Heart right ventricle (tissue), 16 donors: ENCODE data around the gene ATP2A3. TPM values are rescaled to one million over a fixed set of nuclear protein-coding genes. Genes with fewer than 3 reads are reported as not detected.
A peak's percentile ranks its signal among the peaks of the same experiment; 100 is the strongest.

Experiments used
- ATAC-seq, 8 donors: fragments of 200-7000 bp; cut with Tn5 transposase; one replicate each; pipeline ENCODE4 v1.9.1; 2020; ENCODE audit warnings: mild to moderate bottlenecking in 8 of 8, moderate library complexity in 8 of 8, moderate number of reproducible peaks in 1 of 8
- DNase-seq, 2 donors: peaks; one replicate each; pipeline ENCODE4 v3.0.0-alpha.2; 2020
- H3K27ac ChIP-seq, 10 donors: fragments of 200-600 bp; sonication (generic) in 2 of 10; one replicate each; pipeline versions ENCODE4 v1.5.0 to v1.8.0; 2020 to 2022; ENCODE audit warnings: mild to moderate bottlenecking in 3 of 10
- H3K27me3 ChIP-seq, 7 donors: fragments of 200-600 bp; one replicate each; pipeline ENCODE4 v1.8.0; 2021 to 2022; ENCODE audit warnings: mild to moderate bottlenecking in 2 of 7
- H3K36me3 ChIP-seq, 9 donors: fragments of 200-600 bp; sonication (generic) in 1 of 9; one replicate each; pipeline versions ENCODE4 v1.5.0 to v1.8.0; 2020 to 2022; ENCODE audit warnings: mild to moderate bottlenecking in 2 of 9
- H3K4me1 ChIP-seq, 9 donors: fragments of 200-600 bp; sonication (generic) in 1 of 9; one replicate each; pipeline versions ENCODE4 v1.5.0 to v1.8.0; 2020 to 2022; ENCODE audit warnings: mild to moderate bottlenecking in 4 of 9
- H3K4me3 ChIP-seq, 10 donors: fragments of 200-600 bp; sonication (generic) in 2 of 10; one replicate each; pipeline versions ENCODE4 v1.5.0 to v1.8.0; 2020 to 2022; ENCODE audit warnings: mild to moderate bottlenecking in 7 of 10, moderate library complexity in 2 of 10
- H3K9me3 ChIP-seq, 11 donors: fragments of 200-600 bp in 10 of 11; sonication (generic) in 2 of 11; one replicate each; pipeline versions ENCODE4 v1.5.0 to v1.8.0; 2013 to 2022; ENCODE audit warnings: mild to moderate bottlenecking in 2 of 11, control low read depth in 1 of 11, moderate library complexity in 1 of 11
- WGBS, 2 donors: extraction: QIAGEN DNeasy Blood & Tissue Kit; methylation state at CpG; one replicate each; pipeline ENCODE4 v1.1.7; 2013; ENCODE audit warnings: inconsistent platforms in 1 of 2; 5-methylcytosine and 5-hydroxymethylcytosine counted together
- intact Hi-C, 10 donors: fragments of 100-400 bp; cut with DNase I; formaldehyde crosslinking; loops; one replicate each; pipeline versions ENCODE4 v1.11.1 to v1.14.2; 2022
- polyA plus RNA-seq, 2 donors: library from polyadenylated mRNA; stranded (reverse); fragments of 200-250 nt; gene quantifications; one replicate each; pipeline ENCODE4 v1.2.3, GENCODE V29; 2013
- total RNA-seq, 10 donors: library from RNA; stranded (reverse); fragmentation: NEBNext Ultra II Directional in 3 of 10; extraction: Animal tissue kit (Norgen Biotek cat#: 25700) in 3 of 10; gene quantifications; one replicate each; pipeline versions ENCODE4 v1.2.1 to v1.2.4, GENCODE V29; 2021 to 2023
- TF ChIP-seq, protein P1 (sequence below), 9 donors: fragments of 200-600 bp; sonication (generic) in 2 of 9; IDR thresholded peaks; one replicate each; pipeline versions ENCODE4 v1.5.0 to v1.8.0; 2021 to 2022; ENCODE audit warnings: antibody characterized with exemption in 9 of 9, mild to moderate bottlenecking in 5 of 9, moderate library complexity in 1 of 9
- donor health status: Arrhythmogenic right ventricular cardiomyopathy.
- donor health status: ischemic (EF 13 %, LVEDD 7.1; RV severe dilation, severe dysfunction).
- donor health status: healthy with polysubstance abuse.
- donor health status: DM: no; HTN: yes; CAD: no.
- donor health status: DM: no; HTN: no; CAD: no.
- donor health status: ischemic (EF 25% LVEDD 6.9; RV normal size, moderate dysfunction).
- donor health status: ischemic (EF 25% LVEDD 5.7; RV mildly dilated, moderate dysfunction).
- donor health status: healthy.
- donor health status: DM: yes; HTN: yes; CAD: no.
- donor health status: Ischemic cardiomyopathy.
- donor health status: ischemic (EF 35%, LVEDD 5.7; RV mildly dilated, moderate dysfunction).
- donor health status: nonischemic (EF 11% LVEDD 7.7; RV severe dilation, severe dysfunction).
- donor health status: DM: yes; HTN: yes; CAD: no.
- donor health status: PGD.
- donor health status: ischemic (EF 29% LVEDD 5.4; RV normal size, mild dysfunction).
- donor health status: nonischemic (EF 23%, LVEDD 6.1; RV moderate dilation, normal function).

ATP2A3 gene
- total and polyA plus RNA-seq, 12 donors, result 4.3 to 11.0 (median 7.3) TPM

DNA sequence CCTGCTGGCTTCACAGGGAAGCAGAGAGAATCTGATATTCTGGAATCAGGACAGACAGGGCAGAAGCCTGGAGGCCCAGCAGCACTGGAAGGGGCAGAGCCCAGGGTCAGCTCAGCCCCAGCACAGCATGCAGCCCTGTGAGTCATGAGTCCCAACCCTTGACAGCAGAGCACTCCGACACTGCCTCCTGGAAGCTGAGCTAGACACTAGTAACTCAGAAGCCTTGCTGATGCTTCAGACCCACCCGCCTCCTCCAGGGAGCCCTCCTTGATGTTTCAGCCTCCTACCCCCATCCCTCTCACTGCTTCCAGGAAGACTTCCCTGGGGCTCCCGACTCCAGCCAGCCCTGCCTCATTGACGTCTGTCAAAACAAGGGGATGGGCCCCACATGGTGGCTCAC is 78.3 kb downstream of the ATP2A3 start:
- DNase-seq (no peak), ATAC-seq (no peak)
- 86 to 88% methylated on average over 4 of the region's 4 CpGs for WGBS, 2 donors
- H3K9me3 ChIP-seq, result no peaks in the 10 kb centered on the region
- no peak overlapping the region for H3K4me3 ChIP-seq
- no peaks in the 10 kb centered on the region for H3K27me3 ChIP-seq
- TF ChIP-seq, protein P1, sequence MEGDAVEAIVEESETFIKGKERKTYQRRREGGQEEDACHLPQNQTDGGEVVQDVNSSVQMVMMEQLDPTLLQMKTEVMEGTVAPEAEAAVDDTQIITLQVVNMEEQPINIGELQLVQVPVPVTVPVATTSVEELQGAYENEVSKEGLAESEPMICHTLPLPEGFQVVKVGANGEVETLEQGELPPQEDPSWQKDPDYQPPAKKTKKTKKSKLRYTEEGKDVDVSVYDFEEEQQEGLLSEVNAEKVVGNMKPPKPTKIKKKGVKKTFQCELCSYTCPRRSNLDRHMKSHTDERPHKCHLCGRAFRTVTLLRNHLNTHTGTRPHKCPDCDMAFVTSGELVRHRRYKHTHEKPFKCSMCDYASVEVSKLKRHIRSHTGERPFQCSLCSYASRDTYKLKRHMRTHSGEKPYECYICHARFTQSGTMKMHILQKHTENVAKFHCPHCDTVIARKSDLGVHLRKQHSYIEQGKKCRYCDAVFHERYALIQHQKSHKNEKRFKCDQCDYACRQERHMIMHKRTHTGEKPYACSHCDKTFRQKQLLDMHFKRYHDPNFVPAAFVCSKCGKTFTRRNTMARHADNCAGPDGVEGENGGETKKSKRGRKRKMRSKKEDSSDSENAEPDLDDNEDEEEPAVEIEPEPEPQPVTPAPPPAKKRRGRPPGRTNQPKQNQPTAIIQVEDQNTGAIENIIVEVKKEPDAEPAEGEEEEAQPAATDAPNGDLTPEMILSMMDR (IDR thresholded peaks at IDR 0.05), result no peak
- peak overlapping the region in 1 of 10 donors; percentile 93 for H3K27ac ChIP-seq
- peaks cover 10 to 60% (median 45%) of the 10 kb centered on the region in 9 donors for H3K4me1 ChIP-seq
- peaks cover 0 to 41% (median 6%) of the 10 kb centered on the region in 9 donors for H3K36me3 ChIP-seq
- intact Hi-C loops, result no loop called here

DNA sequence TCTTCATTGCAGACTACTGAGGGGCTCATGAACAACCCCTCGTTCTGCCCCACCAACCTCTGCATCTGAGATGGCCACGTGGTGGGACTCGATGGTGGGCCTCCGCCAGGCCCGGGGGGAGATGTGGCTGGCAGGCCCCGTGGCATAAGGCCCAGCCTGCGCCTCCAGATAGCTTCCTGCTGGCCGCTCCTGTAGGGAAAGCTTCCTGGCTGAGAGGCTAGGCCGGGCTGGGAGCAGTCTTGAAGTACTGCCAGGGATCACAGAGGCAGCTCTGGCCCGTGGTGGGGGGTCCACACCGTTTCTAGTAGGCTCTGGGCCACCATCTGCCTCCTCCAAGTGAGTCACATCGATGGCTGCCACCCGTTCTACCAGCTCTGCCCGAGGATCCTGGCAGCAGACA is 79.0 kb downstream of the ATP2A3 start:
- Histone ChIP-seq H3K27ac (no peak overlapping the region), H3K9me3 (no peaks in the 10 kb centered on the region), H3K4me3 (no peak overlapping the region), H3K36me3 (peaks cover 0 to 45% (median 6%) of the 10 kb centered on the region in 9 donors), H3K4me1 (peaks cover 9 to 53% (median 43%) of the 10 kb centered on the region in 9 donors), H3K27me3 (no peaks in the 10 kb centered on the region)
- DNase-seq (no peak), ATAC-seq (no peak)
- TF ChIP-seq, protein P1 (IDR thresholded peaks at IDR 0.05), result no peak
- WGBS, 2 donors, result 75% methylated on average over 14 of the region's 14 CpGs
- intact Hi-C loops, result no loop called here

DNA sequence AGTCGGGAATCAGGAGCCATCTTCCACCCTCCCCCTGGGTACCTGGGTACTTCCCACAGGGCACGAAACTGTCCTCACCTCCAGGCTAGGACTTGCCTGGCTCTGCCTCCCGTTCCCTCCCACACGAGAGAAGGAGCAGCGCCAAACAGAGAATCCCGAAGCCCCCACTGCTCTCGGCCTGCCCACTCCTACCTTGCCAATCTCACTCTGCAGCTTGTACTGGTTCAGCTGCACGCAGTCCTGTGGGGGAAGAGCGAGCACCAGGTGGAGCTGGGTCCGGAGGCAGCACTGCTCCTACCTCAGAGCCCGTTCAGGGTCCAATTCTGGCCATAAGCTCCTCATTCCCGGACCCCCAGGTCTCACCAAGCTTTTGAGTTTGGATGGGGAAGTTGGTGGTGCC is 80.0 kb downstream of the ATP2A3 start:
- DNase-seq (no peak), ATAC-seq (no peak)
- WGBS, 2 donors, result 93 to 96% methylated on average over 12 of the region's 12 CpGs
- H3K9me3 ChIP-seq, result no peaks in the 10 kb centered on the region
- no peak overlapping the region for H3K4me3 ChIP-seq
- intact Hi-C loops, result no loop called here
- peaks cover 0 to 49% (median 6%) of the 10 kb centered on the region in 9 donors for H3K36me3 ChIP-seq
- TF ChIP-seq, protein P1 (IDR thresholded peaks at IDR 0.05), result no peak
- no peak overlapping the region for H3K27ac ChIP-seq
- H3K4me1 ChIP-seq, result peaks cover 7 to 53% (median 42%) of the 10 kb centered on the region in 9 donors
- H3K27me3 ChIP-seq, result no peaks in the 10 kb centered on the region

- DNase-seq (no peak), ATAC-seq (no peak)
- H3K27me3 ChIP-seq, result no peaks in the 10 kb centered on the region
- intact Hi-C loops, result no loop called here
- H3K4me3 ChIP-seq, result no peak overlapping the region
- peaks cover 3 to 41% (median 25%) of the 10 kb centered on the region in 9 donors for H3K4me1 ChIP-seq
- no peaks in the 10 kb centered on the region for H3K9me3 ChIP-seq
- 86 to 89% methylated on average over 4 of the region's 4 CpGs for WGBS, 2 donors
- no peak overlapping the region for H3K27ac ChIP-seq
- TF ChIP-seq, protein P1 (IDR thresholded peaks at IDR 0.05), result no peak
- H3K36me3 ChIP-seq, result peaks cover 0 to 52% (median 6%) of the 10 kb centered on the region in 9 donors
Measured at GRCh38 chr17:3882276-3882675, 82.0 kb downstream of the ATP2A3 start.
